HepG2 (cell line): ENCODE data around the gene POLR1H. TPM values are rescaled to one million over a fixed set of nuclear protein-coding genes. Genes with fewer than 3 reads are reported as not detected.

Source experiments
- ATAC-seq: fragments of 200-7000 bp; cut with Tn5 transposase; 3 replicates; pipeline ENCODE4 v1.9.1; 2020; ENCODE audit warnings: mild to moderate bottlenecking, moderate library complexity
- BruUV-seq: library from RNA; stranded (reverse); fragments of 400-500 nt; replicated peaks from 2 replicates; lab custom pipeline; 2021; lab: Mats Ljungman, UMichigan
- CTCF ChIA-PET: fragments of 300-600 bp; formaldehyde crosslinking; extraction: SDS; loops from one replicate; lab custom pipeline; 2021; ENCODE audit warnings: low total read pairs, inconsistent platforms, low intra/inter-chr PET ratio; lab: Yijun Ruan, JAX
- POLR2A ChIA-PET: fragments of 350-600 bp; sonication (Branson Sonifier 250); formaldehyde crosslinking; loops from one replicate; lab custom pipeline; 2020; ENCODE audit warnings: antibody characterized with exemption, inconsistent platforms; lab: Yijun Ruan, JAX
- DNase-seq: peaks from one replicate; pipeline ENCODE4 v3.0.0-alpha.2; 2015; ENCODE audit warnings: low spot score
- FAIRE-seq: peaks from 3 replicates; lab custom pipeline; 2011; peaks lifted over from hg19 to GRCh38; lab: Jason Lieb, UNC
- H2AFZ ChIP-seq: one replicate; pipeline ENCODE4 v1.6.1; 2011; ENCODE audit warnings: low read length, inconsistent platforms
- H3K27ac ChIP-seq: fragments of 300-600 bp; 3 replicates; pipeline ENCODE4 v1.8.0; 2011; ENCODE audit warnings: mixed run types, mild to moderate bottlenecking, mixed read lengths, low read length, inconsistent platforms; ENCODE audit not compliant: insufficient read depth; ENCODE audit errors: extremely low read length
- H3K27me3 ChIP-seq, 2 experiments: fragments of 200-600 bp in 1 of 2; 2 replicates in 1 of 2; 3 replicates in 1 of 2; pipeline versions ENCODE4 v1.6.0 to v1.8.0; 2011; ENCODE audit warnings: low read length in 2 of 2, mild to moderate bottlenecking in 2 of 2, moderate library complexity in 2 of 2, inconsistent platforms in 1 of 2; ENCODE audit not compliant: insufficient read depth in 2 of 2, control insufficient read depth in 1 of 2
- H3K36me3 ChIP-seq, 2 experiments: fragments of 200-600 bp in 1 of 2; replicated peaks in 1 of 2; 2 replicates in 1 of 2; 3 replicates in 1 of 2; pipeline versions ENCODE4 v1.5.1 to v1.8.0; 2011; ENCODE audit warnings: low read length in 2 of 2, inconsistent platforms in 1 of 2; ENCODE audit not compliant: insufficient read depth in 2 of 2, control insufficient read depth in 1 of 2
- H3K4me1 ChIP-seq: 2 replicates; pipeline ENCODE4 v1.5.1; 2012; ENCODE audit warnings: low read length, inconsistent platforms; ENCODE audit not compliant: insufficient read depth
- H3K4me2 ChIP-seq: 2 replicates; pipeline ENCODE4 v1.6.0; 2011; ENCODE audit warnings: low read depth, low read length, inconsistent platforms
- H3K4me3 ChIP-seq, 3 experiments: fragments of 200-600 bp in 1 of 3; sonication (generic), shearing (Covaris generic) in 1 of 3; replicated peaks in 1 of 3; 2 replicates each; pipeline ENCODE4 v1.5.1; 2011 to 2016; ENCODE audit warnings: low read length in 3 of 3, inconsistent platforms in 2 of 3, low read depth in 2 of 3, mild to moderate bottlenecking in 2 of 3, control low read depth in 1 of 3, mixed read lengths in 1 of 3; ENCODE audit not compliant: insufficient read depth in 1 of 3
- H3K79me2 ChIP-seq: one replicate; pipeline ENCODE4 v1.6.1; 2011; ENCODE audit warnings: low read length, inconsistent platforms; ENCODE audit not compliant: insufficient read depth
- H3K9ac ChIP-seq: 2 replicates; pipeline ENCODE4 v1.6.0; 2011; ENCODE audit warnings: mild to moderate bottlenecking, low read depth, low read length, inconsistent platforms; ENCODE audit not compliant: insufficient read depth
- H3K9me3 ChIP-seq: 2 replicates; pipeline ENCODE4 v1.5.1; 2012; ENCODE audit warnings: mild to moderate bottlenecking, low read length
- H4K20me1 ChIP-seq: 2 replicates; pipeline ENCODE4 v1.6.0; 2011; ENCODE audit warnings: inconsistent platforms, mild to moderate bottlenecking, low read length, moderate library complexity; ENCODE audit not compliant: insufficient read depth
- ASH2L ChIP-seq: fragments of 300-600, 200-600 bp; sonication (generic); IDR thresholded peaks from 2 replicates; pipeline ENCODE4 v1.7.0; 2017; ENCODE audit warnings: low read depth, mild to moderate bottlenecking, moderate library complexity, mixed read lengths, low read length; ENCODE audit not compliant: insufficient read length
- CEBPB ChIP-seq: IDR thresholded peaks from 2 replicates; pipeline ENCODE4 v1.6.1; 2011; ENCODE audit warnings: low read depth, low read length, improper control_type of control experiment, borderline replicate concordance
- HNRNPLL ChIP-seq: fragments of 200-400 bp; formaldehyde crosslinking; IDR thresholded peaks from 2 replicates; pipeline ENCODE4 v1.6.1; 2017; ENCODE audit warnings: mild to moderate bottlenecking, low read depth, low read length; ENCODE audit not compliant: poor library complexity, severe bottlenecking
- ZNF790 ChIP-seq: sonication (generic); formaldehyde crosslinking; IDR thresholded peaks from 2 replicates; pipeline ENCODE4 v1.8.0; 2022; ENCODE audit warnings: missing genetic modification reagents, mild to moderate bottlenecking, borderline replicate concordance
- whole genome bisulfite sequencing: methylation state at CpG from one replicate; pipeline ENCODE4 v1.1.6; 2017; ENCODE audit warnings: low lambda C conversion rate; 5-methylcytosine and 5-hydroxymethylcytosine counted together
- in situ Hi-C: cut with HindIII; loops from 2 replicates; pipeline ENCODE4 v1.10.0; 2017; ENCODE audit warnings: low pct_unique_long_range_greater_than_20kb; ENCODE audit not compliant: extremely low pct_ligation_motif_present
- intact Hi-C: fragments of 100-400 bp; cut with micrococcal nuclease; formaldehyde crosslinking; loops from one replicate; pipeline ENCODE4 v1.10.0; 2022; ENCODE audit not compliant: unreplicated experiment
- polyA plus RNA-seq, 8 experiments: library from polyadenylated mRNA; depleted of rRNA in 3 of 8; stranded (reverse) in 7 of 8; unstranded in 1 of 8; fragments of >200 nt; fragmentation: Illumina TruSeq in 4 of 8; extraction: Trizol in 4 of 8; gene quantifications; 2 replicates each; pipeline versions ENCODE4 v1.2.1 to v1.2.3, GENCODE V29; 2011 to 2016; ENCODE audit warnings: low read depth in 4 of 8, missing spikeins in 1 of 8, mixed read lengths in 1 of 8; ENCODE audit not compliant: insufficient read depth in 1 of 8
- total RNA-seq, 5 experiments: library from RNA; depleted of rRNA; stranded (reverse); fragments of >200 nt; fragmentation: Illumina TruSeq; extraction: Trizol; gene quantifications; 2 replicates each; pipeline ENCODE4 v1.2.3, GENCODE V29; 2016; ENCODE audit warnings: low read depth in 1 of 5
- TF ChIP-seq, protein P1 (sequence below): sonication (generic); formaldehyde crosslinking; conservative IDR thresholded peaks from 2 replicates; pipeline ENCODE4 v1.4.0; 2020; ENCODE audit warnings: mild to moderate bottlenecking, missing genetic modification reagents, moderate library complexity
- TF ChIP-seq, protein P2 (sequence below): sonication (generic); formaldehyde crosslinking; IDR thresholded peaks from 2 replicates; pipeline ENCODE4 v1.5.0; 2020; ENCODE audit warnings: missing genetic modification reagents
- TF ChIP-seq, protein P3 (sequence below): sonication (generic); formaldehyde crosslinking; IDR thresholded peaks from 2 replicates; pipeline ENCODE4 v1.5.0; 2020; ENCODE audit warnings: mild to moderate bottlenecking, missing genetic modification reagents
- TF ChIP-seq, protein P4 (sequence below): sonication (generic); formaldehyde crosslinking; IDR thresholded peaks from 2 replicates; pipeline ENCODE4 v1.4.0; 2020; ENCODE audit warnings: missing genetic modification reagents

Gene POLR1H
- total and polyA plus RNA-seq, 2 of the 13 experiments (the other 11 are each of a cell fraction or from before 2014, with no cell fraction given) = 61.4 to 79.8 TPM

- peak; percentile 79 for DNase-seq
- Histone ChIP-seq H3K27ac (no peak within 1 kb of the TSS), H3K4me3 (no peak within 1 kb of the TSS), H3K9me3 (no peaks in the 10 kb centered on the region), H3K79me2 (no peaks in the 10 kb centered on the region), H2AFZ (no peak within 1 kb of the TSS), H3K9ac (no peak within 1 kb of the TSS), H3K27me3 (no peaks in the 10 kb centered on the region), H3K36me3 (no peaks in the 10 kb centered on the region), H3K4me1 (peaks cover 27% of the 10 kb centered on the region), H3K4me2 (peak within 1 kb of the TSS; percentile 34), H4K20me1 (no peaks in the 10 kb centered on the region)
- WGBS = 29% methylated on average over 3 of the region's 3 CpGs
- no peak for FAIRE-seq
- no TSS peak for BruUV-seq
- intact Hi-C loops = no loop called here
- POLR2A ChIA-PET = interaction anchor here (0.8 to 2.2 kb wide), 8 partner anchors 10 to 101 kb away, joined by 3 to 21 read pairs (median 4); partner anchors contain the start of gene TRIM26
- CTCF ChIA-PET = no interaction called here
- in situ Hi-C loops = no loop called here
- ATAC-seq = peak; percentile 81
- TF ChIP-seq, protein P1, sequence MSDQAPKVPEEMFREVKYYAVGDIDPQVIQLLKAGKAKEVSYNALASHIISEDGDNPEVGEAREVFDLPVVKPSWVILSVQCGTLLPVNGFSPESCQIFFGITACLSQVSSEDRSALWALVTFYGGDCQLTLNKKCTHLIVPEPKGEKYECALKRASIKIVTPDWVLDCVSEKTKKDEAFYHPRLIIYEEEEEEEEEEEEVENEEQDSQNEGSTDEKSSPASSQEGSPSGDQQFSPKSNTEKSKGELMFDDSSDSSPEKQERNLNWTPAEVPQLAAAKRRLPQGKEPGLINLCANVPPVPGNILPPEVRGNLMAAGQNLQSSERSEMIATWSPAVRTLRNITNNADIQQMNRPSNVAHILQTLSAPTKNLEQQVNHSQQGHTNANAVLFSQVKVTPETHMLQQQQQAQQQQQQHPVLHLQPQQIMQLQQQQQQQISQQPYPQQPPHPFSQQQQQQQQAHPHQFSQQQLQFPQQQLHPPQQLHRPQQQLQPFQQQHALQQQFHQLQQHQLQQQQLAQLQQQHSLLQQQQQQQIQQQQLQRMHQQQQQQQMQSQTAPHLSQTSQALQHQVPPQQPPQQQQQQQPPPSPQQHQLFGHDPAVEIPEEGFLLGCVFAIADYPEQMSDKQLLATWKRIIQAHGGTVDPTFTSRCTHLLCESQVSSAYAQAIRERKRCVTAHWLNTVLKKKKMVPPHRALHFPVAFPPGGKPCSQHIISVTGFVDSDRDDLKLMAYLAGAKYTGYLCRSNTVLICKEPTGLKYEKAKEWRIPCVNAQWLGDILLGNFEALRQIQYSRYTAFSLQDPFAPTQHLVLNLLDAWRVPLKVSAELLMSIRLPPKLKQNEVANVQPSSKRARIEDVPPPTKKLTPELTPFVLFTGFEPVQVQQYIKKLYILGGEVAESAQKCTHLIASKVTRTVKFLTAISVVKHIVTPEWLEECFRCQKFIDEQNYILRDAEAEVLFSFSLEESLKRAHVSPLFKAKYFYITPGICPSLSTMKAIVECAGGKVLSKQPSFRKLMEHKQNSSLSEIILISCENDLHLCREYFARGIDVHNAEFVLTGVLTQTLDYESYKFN = 0 out of 2 replicates have a peak, but pooled peaks have one; percentile 35
- TF ChIP-seq, protein P2, sequence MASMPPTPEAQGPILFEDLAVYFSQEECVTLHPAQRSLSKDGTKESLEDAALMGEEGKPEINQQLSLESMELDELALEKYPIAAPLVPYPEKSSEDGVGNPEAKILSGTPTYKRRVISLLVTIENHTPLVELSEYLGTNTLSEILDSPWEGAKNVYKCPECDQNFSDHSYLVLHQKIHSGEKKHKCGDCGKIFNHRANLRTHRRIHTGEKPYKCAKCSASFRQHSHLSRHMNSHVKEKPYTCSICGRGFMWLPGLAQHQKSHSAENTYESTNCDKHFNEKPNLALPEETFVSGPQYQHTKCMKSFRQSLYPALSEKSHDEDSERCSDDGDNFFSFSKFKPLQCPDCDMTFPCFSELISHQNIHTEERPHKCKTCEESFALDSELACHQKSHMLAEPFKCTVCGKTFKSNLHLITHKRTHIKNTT (CRISPR knock-in tag) = no peak
- TF ChIP-seq HNRNPLL = no peak
- TF ChIP-seq CEBPB = peak; percentile 81
- no peak for TF ChIP-seq ZNF790 (CRISPR knock-in tag)
- TF ChIP-seq, protein P3, sequence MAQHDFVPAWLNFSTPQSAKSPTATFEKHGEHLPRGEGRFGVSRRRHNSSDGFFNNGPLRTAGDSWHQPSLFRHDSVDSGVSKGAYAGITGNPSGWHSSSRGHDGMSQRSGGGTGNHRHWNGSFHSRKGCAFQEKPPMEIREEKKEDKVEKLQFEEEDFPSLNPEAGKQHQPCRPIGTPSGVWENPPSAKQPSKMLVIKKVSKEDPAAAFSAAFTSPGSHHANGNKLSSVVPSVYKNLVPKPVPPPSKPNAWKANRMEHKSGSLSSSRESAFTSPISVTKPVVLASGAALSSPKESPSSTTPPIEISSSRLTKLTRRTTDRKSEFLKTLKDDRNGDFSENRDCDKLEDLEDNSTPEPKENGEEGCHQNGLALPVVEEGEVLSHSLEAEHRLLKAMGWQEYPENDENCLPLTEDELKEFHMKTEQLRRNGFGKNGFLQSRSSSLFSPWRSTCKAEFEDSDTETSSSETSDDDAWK (CRISPR knock-in tag) = no peak
- TF ChIP-seq, protein P4, sequence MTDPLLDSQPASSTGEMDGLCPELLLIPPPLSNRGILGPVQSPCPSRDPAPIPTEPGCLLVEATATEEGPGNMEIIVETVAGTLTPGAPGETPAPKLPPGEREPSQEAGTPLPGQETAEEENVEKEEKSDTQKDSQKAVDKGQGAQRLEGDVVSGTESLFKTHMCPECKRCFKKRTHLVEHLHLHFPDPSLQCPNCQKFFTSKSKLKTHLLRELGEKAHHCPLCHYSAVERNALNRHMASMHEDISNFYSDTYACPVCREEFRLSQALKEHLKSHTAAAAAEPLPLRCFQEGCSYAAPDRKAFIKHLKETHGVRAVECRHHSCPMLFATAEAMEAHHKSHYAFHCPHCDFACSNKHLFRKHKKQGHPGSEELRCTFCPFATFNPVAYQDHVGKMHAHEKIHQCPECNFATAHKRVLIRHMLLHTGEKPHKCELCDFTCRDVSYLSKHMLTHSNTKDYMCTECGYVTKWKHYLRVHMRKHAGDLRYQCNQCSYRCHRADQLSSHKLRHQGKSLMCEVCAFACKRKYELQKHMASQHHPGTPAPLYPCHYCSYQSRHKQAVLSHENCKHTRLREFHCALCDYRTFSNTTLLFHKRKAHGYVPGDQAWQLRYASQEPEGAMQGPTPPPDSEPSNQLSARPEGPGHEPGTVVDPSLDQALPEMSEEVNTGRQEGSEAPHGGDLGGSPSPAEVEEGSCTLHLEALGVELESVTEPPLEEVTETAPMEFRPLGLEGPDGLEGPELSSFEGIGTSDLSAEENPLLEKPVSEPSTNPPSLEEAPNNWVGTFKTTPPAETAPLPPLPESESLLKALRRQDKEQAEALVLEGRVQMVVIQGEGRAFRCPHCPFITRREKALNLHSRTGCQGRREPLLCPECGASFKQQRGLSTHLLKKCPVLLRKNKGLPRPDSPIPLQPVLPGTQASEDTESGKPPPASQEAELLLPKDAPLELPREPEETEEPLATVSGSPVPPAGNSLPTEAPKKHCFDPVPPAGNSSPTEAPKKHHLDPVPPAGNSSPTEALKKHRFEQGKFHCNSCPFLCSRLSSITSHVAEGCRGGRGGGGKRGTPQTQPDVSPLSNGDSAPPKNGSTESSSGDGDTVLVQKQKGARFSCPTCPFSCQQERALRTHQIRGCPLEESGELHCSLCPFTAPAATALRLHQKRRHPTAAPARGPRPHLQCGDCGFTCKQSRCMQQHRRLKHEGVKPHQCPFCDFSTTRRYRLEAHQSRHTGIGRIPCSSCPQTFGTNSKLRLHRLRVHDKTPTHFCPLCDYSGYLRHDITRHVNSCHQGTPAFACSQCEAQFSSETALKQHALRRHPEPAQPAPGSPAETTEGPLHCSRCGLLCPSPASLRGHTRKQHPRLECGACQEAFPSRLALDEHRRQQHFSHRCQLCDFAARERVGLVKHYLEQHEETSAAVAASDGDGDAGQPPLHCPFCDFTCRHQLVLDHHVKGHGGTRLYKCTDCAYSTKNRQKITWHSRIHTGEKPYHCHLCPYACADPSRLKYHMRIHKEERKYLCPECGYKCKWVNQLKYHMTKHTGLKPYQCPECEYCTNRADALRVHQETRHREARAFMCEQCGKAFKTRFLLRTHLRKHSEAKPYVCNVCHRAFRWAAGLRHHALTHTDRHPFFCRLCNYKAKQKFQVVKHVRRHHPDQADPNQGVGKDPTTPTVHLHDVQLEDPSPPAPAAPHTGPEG (CRISPR knock-in tag) = no peak
- peak; percentile 56 for TF ChIP-seq ASH2L
Measured at GRCh38 chr6:30113003-30113759, 52.1 kb downstream of the POLR1H start, which contains the start of gene TRIM31. TRIM31 (minus strand) TSS chr6:30113090; CDS start chr6:30112805, 285 bp downstream.
